HTERT RPE-1 (cell line): ENCODE data around the gene DPP4.
"Not testable (repeated sequence)": the region's sequence is repeated elsewhere in the genome, so short reads cannot be mapped to it uniquely, and the experiment has no call there.

Experiments used
- in situ Hi-C: fragments of 300-500 bp; cut with MboI; formaldehyde crosslinking; loops from 4 replicates; pipeline ENCODE4 v1.14.3; 2020; ENCODE audit warnings: low sequenced_read_pairs

The DPP4 gene

GRCh38 chr2:162060532-162060931 is 13.5 kb downstream of the DPP4 start:
- in situ Hi-C loops, result no loop called here

- in situ Hi-C loops, result no loop called here
These were observed 14.9 kb downstream of the DPP4 start for GRCh38 chr2:162058973-162059668.

- in situ Hi-C loops, result no loop called here
These were observed 16.6 kb downstream of the DPP4 start for GRCh38 chr2:162057426-162057825.

- in situ Hi-C loops, result no loop called here
These were observed 17.1 kb downstream of the DPP4 start for GRCh38 chr2:162056796-162057399.

- in situ Hi-C loops, result no loop called here
These were observed 20.2 kb downstream of the DPP4 start for GRCh38 chr2:162053808-162054155.

GRCh38 chr2:162053066-162053807 is 20.8 kb downstream of the DPP4 start:
- in situ Hi-C loops, result no loop called here

- in situ Hi-C loops, result no loop called here
These were observed 23.5 kb downstream of the DPP4 start for GRCh38 chr2:162050513-162050961.

- in situ Hi-C loops, result not testable (repeated sequence)
These were observed 24.9 kb downstream of the DPP4 start for GRCh38 chr2:162049089-162049488.

GRCh38 chr2:162044586-162044985 is 29.4 kb downstream of the DPP4 start:
- in situ Hi-C loops, result no loop called here

- in situ Hi-C loops, result no loop called here
These were observed 30.9 kb downstream of the DPP4 start for GRCh38 chr2:162043132-162043531.

GRCh38 chr2:162041485-162041884 is 32.5 kb downstream of the DPP4 start:
- in situ Hi-C loops, result no loop called here

GRCh38 chr2:162038725-162039124 is 35.3 kb downstream of the DPP4 start:
- in situ Hi-C loops, result no loop called here

- in situ Hi-C loops, result no loop called here
These were observed 36.1 kb downstream of the DPP4 start for GRCh38 chr2:162037886-162038285.

- in situ Hi-C loops, result no loop called here
These were observed 36.8 kb downstream of the DPP4 start for GRCh38 chr2:162037028-162037795.

GRCh38 chr2:162035981-162036380 is 38.0 kb downstream of the DPP4 start:
- in situ Hi-C loops, result no loop called here

- in situ Hi-C loops, result no loop called here
These were observed 43.4 kb downstream of the DPP4 start for GRCh38 chr2:162030363-162031190.

GRCh38 chr2:162029287-162029901 is 44.6 kb downstream of the DPP4 start:
- in situ Hi-C loops, result no loop called here

- in situ Hi-C loops, result no loop called here
These were observed 45.5 kb downstream of the DPP4 start for GRCh38 chr2:162028511-162028910.

- in situ Hi-C loops, result no loop called here
These were observed 48.7 kb downstream of the DPP4 start for GRCh38 chr2:162025121-162025911.
